NCI-H524 treated with DMSO at 0.1 percent for 48 hours (cell line): ENCODE results near the gene CR2.
"Not testable (repeated sequence)": the region's sequence is repeated elsewhere in the genome, so short reads cannot be mapped to it uniquely, and the experiment has no call there.

Experiments
- DNase-seq: peaks from one replicate; lab custom pipeline; 2025; lab: John Stamatoyannopoulos, UW

Gene CR2

DNA sequence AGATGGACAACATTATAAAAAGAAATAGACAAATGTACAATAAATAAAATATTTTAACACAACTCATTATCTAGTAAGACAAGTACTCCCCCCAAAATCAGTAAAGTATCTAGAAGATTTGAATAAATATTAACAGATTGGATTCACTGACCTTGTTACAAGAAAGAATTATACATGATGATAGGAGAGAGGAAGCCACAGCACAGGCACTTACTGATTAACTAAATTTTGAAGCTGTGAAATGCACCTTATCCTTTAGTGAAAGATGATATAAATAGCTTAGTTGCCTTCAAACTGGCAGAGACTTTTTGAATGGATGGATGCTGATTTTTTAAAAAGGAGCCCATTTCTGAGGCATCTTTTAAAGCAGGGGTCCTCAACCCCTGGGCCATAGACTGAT, 50.3 kb downstream of the CR2 start:
- no peak for DNase-seq

DNA sequence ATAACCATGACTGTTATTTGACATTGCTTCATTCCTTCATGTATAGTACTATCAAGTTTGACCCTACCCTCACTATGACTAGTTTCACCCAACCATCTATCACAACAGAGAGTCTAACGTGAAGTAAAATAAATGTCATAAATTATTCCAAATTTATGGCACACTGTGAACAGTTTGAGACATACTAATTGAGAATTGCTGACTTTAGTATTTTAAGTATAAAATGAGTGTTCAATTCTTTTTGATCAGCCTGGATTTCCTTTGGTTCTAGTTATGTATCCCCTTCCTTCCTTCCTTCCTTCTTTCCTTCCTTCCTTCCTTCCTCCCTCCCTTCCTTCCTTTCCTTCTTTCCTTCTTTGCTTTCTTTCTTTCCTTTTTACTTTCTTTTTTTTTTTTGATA, 56.3 kb downstream of the CR2 start:
- DNase-seq, result no peak

DNA sequence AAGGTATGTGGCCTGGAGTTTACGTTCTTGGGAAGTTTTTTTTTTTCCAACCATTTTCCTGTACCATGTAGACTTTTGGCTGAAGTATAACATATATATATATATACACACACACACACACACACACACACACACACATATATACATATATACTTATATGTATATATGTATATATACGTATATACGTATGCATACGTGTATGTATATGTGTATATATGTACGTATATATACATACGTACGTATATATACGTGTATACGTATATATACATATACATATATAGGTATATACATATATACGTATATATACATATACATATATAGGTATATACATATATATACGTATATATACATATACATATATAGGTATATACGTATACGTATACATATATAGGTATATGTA, 60.8 kb downstream of the CR2 start:
- no peak for DNase-seq

DNA sequence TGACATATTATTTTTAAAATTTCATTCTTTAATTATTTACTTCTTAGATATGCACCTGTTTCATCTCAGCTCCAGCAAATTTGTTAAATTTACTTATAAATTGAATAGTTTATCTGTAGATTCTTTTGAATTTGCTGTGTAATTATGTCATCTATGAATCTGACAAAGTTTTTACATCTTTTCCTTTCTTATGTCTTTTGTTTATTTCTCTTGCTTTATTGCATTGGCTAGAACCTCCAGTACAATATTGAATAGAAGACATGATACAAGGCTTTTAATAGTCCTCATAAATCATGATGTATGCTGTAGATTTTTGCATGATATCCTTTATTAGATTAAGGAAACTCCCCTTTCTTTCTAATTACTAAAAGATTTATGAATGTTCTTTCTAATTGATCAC, 62.6 kb downstream of the CR2 start:
- DNase-seq, result no peak

DNA sequence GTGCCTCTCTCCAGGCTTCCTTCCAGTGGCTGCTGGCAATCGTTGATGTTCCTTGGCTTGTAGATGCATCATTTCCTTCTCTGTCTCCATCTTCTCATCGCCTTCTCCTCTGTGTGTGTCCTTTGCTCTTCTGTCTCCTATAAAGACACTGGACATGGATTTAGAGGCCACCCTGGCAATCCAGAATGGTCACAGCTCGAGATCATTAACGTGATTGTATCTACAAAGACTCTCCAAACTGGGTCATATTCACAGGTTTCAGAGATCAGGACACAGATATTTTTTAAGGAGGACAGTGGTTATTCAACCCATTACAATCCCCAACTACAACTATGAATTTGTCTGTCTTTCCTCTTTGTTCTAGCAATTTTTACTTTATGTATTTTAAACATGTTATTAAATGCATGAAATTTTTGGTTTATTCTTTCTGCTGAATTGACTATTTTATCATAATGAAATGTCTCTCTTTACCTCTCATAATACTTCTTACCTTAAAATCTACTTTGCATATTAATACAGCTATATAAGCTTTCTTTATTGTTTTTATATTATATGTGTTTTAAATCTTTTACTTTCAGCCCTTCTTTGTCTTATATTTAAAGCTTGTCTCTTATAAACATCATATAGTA, 64.6 kb downstream of the CR2 start:
- DNase-seq, result no peak

DNA sequence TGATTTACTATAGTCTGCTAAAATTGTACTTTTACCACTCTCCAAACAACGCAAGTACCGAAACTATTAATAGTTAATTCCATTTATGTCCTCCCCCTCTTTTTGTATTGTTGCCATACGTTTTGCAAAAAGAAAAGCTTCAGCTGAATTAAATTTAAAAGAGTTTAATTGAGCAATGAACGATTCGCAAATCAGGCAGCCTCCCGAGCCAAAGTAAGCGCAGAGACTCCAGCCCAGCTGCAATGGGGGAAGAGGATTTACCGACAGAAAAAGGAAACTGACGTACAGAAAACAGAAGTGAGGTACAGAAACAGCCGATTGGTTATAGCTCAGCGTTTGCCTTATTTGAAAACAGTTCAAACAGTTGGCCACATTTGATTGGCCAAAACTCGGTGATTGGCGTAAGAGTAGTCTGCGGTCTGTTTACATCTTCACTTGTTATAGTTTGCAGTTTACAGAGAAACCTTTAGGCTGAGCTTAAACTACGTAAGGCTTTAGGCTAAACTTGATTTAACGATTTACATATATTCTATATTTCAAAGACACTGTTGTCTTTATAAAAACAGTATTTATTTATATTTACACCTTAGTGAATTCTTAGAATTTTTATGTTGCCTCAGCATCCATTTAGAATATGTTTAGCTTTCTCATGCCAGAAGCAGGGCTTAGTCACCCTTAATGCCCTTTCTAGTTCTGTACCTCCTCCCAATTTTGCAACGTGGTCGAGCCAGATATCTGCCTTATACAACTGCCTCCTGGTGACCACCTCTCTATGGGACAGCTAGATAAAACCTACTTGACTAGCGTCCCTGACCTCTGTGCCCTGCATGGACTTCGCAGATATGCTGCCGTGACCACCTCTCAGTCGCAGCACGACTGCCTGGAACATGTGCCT, 65.6 kb downstream of the CR2 start:
- no peak for DNase-seq

DNA sequence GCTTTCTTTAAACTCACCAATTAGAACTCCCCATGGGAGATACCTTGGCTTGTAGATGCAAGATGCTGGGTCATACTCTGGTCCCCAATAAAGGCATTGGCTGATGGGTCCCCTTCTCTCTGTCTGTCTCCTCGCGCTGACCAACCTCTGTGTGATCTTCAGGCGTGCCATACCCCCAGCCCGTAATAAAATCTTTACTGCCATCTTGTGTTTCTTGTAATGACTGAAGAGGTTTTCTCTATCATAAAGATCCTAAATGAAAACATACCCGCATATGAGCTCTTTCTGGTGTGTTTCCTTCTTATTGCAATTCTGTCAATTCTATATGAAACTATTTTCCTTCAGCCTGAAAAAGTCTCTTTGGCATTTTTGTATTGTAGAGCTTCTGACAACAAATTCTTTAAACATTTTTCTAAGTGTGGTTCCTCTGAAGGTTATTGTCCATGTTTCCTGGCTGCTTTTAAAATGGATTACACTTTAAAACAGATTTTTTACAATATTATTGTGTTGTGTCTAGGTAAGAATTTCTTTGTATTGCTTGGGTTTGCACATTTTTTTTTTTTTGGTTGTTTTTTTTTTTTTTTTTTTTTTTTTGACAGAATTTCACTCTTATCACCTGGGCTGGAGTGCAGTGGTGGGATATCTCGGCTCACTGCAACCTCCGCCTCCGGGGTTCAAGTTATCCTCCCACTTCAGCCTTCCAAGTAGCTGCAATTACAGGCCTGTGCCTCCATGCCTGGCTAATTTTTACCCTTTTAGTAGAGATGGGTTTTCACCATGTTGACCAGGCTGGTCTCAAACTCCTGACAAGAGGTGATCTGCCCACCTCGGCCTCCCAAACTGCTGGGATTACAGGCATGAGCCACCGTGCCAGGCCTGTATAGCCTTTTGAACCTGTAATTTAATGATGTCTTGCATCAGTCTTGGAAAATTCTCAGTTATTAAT, 66.5 kb downstream of the CR2 start:
- not testable (repeated sequence) for DNase-seq

DNA sequence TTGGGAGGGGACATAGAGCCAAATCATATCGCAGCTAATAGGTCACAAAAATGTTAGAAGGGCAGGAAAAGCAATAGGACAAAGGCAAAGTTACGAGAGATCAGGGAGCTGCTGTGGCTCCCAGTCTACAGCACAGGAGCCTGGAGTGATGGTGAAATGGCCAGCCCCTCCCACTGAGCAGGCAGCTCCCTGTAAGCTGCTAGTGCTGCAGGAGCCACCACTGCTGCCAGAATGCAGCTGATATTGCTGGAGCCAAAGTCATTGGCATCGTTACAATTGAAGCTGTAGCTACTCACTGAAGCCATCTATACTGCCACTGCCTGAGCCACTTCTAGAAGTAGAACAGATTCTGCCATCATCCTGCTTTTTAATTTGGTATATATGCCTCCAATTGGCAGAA, 71.1 kb downstream of the CR2 start:
- DNase-seq, result not testable (repeated sequence)

DNA sequence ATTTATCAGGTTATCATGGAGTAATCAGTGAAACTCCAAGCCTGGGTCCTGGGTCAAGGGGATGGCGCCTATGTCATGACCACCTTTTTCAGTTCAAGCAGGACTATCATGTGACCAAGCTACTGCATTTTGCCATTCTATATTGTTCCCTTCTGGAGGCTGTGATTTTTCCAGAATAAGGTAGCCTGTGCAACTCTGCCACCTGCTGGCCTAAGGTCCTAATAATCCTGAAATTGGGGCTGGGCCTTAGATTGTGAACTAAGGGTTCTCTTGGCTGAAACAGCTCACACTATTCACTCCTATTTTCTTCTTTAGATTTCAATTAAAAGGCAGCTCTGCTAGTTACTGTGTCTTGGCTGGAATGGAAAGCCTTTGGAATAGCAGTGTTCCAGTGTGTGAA, 74.3 kb downstream of the CR2 start:
- not testable (repeated sequence) for DNase-seq

DNA sequence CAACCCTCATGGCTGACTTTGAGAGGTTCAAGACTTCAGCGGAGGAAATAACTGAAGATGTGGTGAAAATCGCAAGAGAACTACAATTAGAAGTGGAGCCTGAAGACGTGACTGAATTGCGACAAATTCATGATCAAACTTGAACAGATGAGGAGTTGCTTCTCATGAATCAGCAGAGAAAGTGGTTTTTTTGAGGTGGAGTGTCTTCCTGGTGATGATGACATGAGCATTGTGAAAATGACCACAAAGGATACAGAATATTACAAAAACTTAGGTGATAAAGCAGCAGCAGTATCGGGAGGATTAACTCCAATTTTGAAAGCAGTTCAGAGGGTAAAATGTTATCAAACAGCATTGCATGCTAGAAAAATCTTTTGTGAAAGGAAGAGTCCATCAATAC, 82.1 kb downstream of the CR2 start:
- DNase-seq, result not testable (repeated sequence)
